Inflammatory macrophage treated with lipopolysaccharide for 4 hours (primary cell): ENCODE results near the gene GIGYF2.

ENCODE experiments used
- DNase-seq: peaks from one replicate; pipeline ENCODE4 v3.0.0-alpha.2; 2020

Gene GIGYF2

GRCh38 chr2:232884001-232884421 is 186.9 kb downstream of the GIGYF2 start:
- DNase-seq: no peak

DNA sequence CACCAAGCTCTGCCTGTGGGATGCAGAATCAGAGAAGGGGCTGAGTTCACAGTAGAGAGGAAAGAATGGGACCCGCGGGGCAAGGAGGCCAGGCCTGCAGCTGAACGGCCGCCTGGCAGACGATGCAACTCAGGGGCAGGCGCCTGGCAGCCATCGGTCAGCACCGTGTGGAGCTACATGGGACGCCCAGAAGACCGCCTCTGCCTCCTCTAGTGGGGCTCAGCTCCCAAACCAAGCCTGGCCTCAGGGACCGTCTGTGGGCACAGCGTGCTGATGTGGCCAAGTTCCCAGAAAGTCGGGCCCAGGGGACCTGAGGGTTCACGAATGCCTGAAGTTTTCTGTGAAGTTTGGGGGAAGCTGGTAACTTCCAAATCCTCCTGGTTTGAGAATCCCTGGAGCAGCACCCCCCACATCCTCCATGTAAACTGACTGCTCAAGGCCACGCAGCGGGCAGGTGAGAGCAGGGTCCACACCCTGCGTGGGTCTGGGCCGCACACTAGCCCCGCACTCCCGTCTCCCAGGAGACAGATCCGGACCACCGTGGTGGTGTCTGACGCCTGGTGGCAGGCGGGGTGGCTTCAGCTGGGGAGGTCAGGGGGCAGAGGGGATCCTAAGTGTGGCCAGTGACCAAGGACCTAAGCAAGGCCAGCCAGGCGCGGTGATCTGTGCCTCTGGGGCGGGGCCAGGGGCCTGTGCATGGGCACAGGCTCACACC is 187.6 kb downstream of the GIGYF2 start:
- DNase-seq: no peak

- DNase-seq: no peak
These were observed 188.3 kb downstream of the GIGYF2 start for GRCh38 chr2:232885264-232885961.

- no peak for DNase-seq
These were observed 189.0 kb downstream of the GIGYF2 start for GRCh38 chr2:232886176-232886575.

DNA sequence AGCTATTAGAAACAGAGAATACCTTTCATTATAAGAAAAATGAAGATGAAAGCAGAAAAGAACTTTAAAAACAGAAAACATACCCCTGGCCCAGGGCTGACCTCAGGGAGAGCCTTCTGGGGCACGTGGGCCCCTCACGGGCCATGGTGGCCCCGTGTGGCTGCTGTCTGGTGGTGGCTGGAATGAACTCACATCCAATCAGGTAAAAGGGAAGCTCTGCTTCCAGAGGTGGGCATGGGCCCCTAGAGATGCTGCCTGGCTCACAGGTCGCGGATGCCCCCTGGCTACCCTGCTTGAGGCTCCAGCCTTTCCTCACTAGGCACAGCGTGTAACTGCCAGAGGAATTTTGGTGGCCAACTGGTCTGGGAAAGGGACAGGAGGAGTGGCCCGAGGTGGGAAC is 189.5 kb downstream of the GIGYF2 start:
- no peak for DNase-seq

DNA sequence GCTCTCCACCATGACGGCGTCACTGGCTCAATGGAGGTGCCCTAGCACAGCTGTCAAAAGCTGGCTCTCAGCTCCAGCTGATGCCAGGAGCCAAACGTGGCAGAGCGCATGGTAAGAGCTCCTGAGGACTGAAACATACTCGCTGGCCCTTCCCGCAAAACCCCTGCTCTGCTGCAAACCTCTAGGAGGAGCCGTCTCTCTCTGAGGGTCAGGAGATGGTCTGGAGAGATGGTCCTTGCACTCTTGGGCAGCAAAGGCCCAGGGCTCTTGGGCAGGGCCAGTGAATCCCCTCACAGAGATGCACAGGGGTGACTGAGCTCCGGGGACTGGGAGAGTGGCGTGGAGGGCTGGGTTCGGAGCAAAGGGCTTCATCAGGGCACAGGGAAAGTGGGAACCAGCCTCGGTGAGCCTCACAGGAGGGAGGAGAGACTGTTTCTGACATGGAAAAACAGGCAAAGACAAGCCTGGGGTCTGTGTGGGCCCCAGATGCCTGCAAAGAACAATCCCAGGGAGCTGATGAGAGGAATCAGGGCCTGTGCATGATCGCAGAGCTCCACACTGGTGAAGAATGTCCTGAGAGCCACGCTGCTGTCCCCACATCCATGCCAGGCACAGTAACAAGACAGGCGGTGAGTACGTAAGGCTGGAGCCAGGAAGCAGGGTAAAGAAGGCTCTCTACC is 190.2 kb downstream of the GIGYF2 start:
- DNase-seq: no peak

- DNase-seq: no peak
These were observed 191.1 kb downstream of the GIGYF2 start for GRCh38 chr2:232888099-232888836.

DNA sequence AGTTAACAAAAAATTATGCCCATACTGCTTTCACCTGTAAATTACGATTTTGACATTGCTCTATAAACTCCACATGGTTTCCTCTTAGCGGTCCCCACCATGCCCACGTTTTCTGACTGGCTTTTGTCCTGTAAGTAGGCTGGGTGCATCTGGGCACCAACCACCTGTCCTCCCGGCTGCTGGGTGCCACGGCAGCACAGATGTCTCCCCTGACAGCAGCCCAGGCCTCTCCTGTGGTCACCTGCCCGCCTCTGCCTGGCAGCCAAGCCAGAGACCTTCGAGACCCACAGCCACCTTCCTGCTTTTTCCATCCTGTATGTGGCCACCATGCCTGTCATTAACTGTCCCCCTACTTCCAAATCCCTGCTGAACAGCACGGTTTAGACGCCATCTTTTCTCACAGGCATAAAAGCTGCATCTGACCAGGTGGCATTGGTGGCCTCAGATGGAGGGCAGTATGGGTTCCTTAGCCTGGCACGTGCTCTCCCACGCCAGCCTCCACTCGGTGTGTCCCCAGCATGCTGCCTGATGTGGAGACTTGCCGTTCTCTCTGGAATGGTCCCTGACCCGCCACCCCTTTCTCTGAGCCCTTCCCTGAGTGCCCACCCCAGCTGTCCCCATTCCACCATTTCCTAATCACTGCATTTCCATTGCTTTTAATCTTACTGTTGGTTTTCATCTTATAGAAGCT is 191.9 kb downstream of the GIGYF2 start:
- DNase-seq: no peak

DNA sequence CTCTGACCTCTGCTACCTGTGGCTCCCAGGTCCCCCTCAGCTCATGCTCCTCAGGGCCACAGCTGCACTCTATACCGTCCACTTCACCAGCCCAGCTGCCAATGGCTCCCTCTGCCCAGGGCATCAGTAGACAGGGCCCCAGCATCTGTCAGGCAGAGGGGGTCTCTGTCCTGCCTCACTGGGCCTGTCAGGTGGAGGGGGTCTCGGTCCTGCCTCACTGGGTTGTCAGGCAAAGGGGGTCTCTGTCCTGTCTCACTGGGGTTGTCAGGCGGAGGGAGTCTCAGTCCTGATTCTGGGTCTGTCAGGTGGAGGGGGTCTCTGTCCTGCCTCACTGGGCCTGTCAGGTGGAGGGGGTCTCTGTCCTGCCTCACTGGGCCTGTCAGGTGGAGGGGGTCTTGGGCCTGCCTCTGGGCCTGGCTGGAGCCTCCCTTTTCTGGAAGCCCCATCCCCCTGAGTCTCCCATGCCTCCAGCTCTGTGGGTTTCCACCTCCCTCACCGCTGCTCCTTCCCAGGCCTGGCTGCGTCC is 192.8 kb downstream of the GIGYF2 start:
- DNase-seq: no peak

DNA sequence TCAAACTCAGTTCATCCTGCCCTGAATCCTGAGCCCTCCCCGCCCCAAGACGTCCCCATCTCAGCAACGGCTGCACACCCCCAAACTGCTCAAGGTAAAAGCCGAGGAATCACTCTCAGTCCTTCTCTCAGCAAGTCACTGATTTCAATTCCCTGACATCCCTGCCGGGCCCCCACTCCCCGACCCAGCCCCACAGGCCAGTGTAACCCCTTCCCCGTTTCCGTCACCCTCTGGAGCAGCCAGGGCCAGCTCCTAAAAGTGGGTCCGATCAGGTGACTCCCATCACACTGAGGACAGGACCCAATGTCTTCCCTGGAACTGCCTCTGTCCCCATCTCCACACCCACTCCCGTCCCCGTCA is 193.4 kb downstream of the GIGYF2 start:
- DNase-seq: no peak

- no peak for DNase-seq
These were observed 193.9 kb downstream of the GIGYF2 start for GRCh38 chr2:232890896-232891601.

DNA sequence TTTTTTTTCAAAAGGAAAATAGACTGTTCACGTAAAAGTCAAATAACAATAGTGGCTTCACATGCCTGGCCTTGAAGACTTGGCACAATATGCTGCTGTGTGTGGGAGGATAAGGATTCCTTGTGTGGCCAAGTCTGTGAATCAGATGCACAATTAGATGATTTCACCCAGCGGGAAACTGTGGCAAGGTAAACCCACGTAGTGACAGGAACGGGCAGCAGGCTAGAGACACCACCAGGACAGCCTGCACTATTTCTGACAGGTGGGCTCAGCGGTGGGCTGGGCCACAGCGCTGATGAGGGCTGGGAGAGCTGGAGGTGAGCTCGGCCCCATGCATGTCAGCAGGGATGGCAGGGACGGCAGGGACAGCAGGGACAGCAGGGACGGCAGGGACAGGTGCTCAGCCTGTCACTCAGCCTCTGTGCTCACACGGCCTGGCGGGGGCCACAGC is 194.5 kb downstream of the GIGYF2 start:
- DNase-seq: no peak

DNA sequence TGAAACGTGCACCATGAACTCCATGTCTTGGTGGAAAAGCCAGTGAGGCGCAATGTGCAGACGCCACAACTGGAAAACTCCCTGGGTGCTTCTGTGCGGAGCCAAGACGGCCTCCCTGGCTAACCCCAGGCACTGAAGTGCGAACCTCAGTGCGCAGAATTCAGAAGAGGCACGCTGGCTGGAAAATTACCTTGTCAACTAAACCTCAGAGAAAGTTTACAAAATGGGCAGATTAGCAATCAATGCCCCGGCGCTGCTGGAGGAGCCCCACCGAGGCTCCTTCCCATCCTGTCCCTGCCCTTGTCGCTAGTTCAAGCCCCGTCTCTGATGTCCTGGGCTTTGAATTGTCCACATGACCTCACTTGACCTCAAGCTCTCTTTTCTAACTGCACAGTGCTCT is 195.1 kb downstream of the GIGYF2 start:
- DNase-seq: no peak

- no peak for DNase-seq
These were observed 195.7 kb downstream of the GIGYF2 start for GRCh38 chr2:232892843-232893242.

GRCh38 chr2:232893834-232894233 is 196.7 kb downstream of the GIGYF2 start:
- no peak for DNase-seq

- no peak for DNase-seq
These were observed 197.1 kb downstream of the GIGYF2 start for GRCh38 chr2:232894251-232894650.

- DNase-seq: no peak
These were observed 197.6 kb downstream of the GIGYF2 start for GRCh38 chr2:232894746-232895145.

- DNase-seq: no peak
These were observed 199.0 kb downstream of the GIGYF2 start for GRCh38 chr2:232896111-232896510.

GRCh38 chr2:232896720-232897597 is 199.8 kb downstream of the GIGYF2 start:
- DNase-seq: no peak

DNA sequence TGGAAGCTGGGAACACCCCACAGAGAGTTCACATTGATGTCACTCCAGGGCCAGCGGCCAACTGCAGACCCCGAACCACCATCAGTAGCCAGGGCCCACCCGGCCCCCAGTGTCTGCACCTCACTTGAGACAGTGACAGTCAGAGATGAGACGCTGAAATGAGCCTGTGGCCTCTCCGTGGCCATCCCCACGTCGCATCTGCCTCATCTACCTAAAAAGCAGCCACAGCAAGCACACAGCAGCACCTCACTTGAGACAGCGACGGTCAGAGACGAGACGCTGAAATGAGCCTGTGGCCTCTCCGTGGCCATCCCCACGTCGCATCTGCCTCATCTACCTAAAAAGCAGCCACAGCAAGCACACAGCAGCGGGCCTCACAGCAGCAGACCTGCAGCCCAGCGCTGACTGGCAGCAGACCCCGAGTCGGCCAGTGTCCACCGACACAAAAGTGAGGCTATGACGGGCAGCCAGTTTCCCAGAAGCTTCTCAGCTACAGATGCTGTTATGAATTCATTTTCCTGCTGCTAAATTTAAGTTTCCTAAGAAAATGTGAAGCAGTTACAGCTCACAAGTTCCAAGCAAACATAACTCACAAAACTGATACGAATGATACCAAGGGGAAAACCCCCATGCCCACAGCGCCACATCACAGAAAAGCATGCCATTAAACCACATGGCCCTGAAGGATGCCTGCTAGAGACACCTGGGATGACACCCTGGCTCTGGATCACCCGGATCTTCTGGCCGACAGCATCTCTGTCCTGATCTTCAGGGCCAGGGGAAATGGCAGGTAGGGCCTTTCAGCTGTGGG is 200.7 kb downstream of the GIGYF2 start:
- no peak for DNase-seq
